Measurements from ENCODE around the gene CRYL1.

- TF ChIP-seq CTCF (IDR thresholded peaks at IDR 0.05; ENCODE audit: control extremely low read depth in 1 of 3, insufficient read depth in 1 of 3, low read depth in 1 of 3, low read length in 3 of 3) = no peak
- TF ChIP-seq RFX5 (IDR thresholded peaks at IDR 0.05; ENCODE audit: borderline replicate concordance, low read depth, low read length) = no peak
- no peak for TF ChIP-seq BRCA1 (IDR thresholded peaks at IDR 0.05; ENCODE audit: low read depth, low read length)
- TF ChIP-seq EP300 (IDR thresholded peaks at IDR 0.05; ENCODE audit: borderline replicate concordance in 1 of 2, low read depth in 2 of 2, low read length in 2 of 2) = no peak
- TF ChIP-seq EGR1 (IDR thresholded peaks at IDR 0.05; ENCODE audit: borderline replicate concordance, low read depth, low read length) = no peak
- TF ChIP-seq POLR2AphosphoS5 (IDR thresholded peaks at IDR 0.05; ENCODE audit: low read depth, low read length) = no peak
- no peak for TF ChIP-seq MAFK (IDR thresholded peaks at IDR 0.05; ENCODE audit: low read depth, low read length)
- no peak for TF ChIP-seq GABPA (IDR thresholded peaks at IDR 0.05; ENCODE audit: borderline replicate concordance, insufficient read depth, low read length)
Measured at GRCh38 chr13:20487927-20488326, 37.7 kb downstream of the CRYL1 start.
